Cardiac septum (tissue), 1 donor: ENCODE results near the gene BMERB1. TPM values are rescaled to one million over a fixed set of nuclear protein-coding genes. Genes with fewer than 3 reads are reported as not detected.
"Not testable (repeated sequence)": the region's sequence is repeated elsewhere in the genome, so short reads cannot be mapped to it uniquely, and the experiment has no call there.

Source experiments
- DNase-seq: peaks from one replicate; pipeline ENCODE4 v3.0.0-alpha.2; 2020; ENCODE audit warnings: low spot score
- intact Hi-C: fragments of 100-400 bp; cut with DNase I; formaldehyde crosslinking; loops from one replicate; pipeline ENCODE4 v1.14.0; 2022
- total RNA-seq: library from RNA; stranded (reverse); fragmentation: NEBNext Ultra II Directional; extraction: Animal tissue kit (Norgen Biotek cat#: 25700); gene quantifications from one replicate; pipeline ENCODE4 v1.2.1, GENCODE V29; 2021
- donor health status: DM: no; HTN: no; CAD: no.

BMERB1 gene
- total RNA-seq, 1 donor from 2014 or later: 70.3 TPM

DNA sequence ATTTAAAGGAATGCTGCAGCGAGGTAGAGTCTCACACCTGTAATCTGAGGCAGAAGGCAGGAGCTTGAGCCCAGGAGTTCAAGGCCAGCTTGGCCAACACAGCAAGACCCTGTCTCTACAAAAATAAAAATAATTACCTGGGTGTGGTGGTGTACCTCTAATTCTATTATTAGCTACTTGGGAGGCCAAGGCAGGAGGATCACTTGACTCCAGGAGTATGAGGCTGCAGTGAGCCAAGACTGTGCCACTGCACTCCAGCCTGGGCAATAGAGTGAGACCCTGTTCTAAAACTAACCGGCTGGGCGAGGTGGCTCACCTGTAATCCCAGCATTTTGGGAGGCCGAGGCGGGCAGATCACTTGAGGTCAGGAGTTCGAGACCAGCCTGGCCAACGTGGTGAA is 18.9 kb downstream of the BMERB1 start:
- DNase-seq, intact Hi-C loops: not testable (repeated sequence)

DNA sequence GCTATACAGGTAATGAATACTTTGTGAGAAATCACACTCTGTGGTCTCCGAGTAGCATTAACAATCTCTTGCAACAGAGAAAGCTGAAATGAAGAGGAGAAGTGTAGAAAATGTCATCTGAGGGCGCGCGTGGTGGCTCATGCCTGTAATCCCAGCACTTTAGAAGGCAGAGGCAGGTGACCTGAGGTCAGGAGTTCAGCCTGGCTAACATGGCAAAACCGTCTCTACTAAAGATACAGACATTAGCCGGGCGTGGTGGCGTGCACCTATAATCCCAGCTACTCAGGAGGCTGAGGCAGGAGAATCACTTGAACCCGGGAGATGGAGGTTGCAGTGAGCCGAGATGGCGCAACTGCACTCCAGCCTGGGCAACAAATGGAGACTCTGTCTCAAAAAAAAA is 20.5 kb downstream of the BMERB1 start:
- DNase-seq, intact Hi-C loops: not testable (repeated sequence)

DNA sequence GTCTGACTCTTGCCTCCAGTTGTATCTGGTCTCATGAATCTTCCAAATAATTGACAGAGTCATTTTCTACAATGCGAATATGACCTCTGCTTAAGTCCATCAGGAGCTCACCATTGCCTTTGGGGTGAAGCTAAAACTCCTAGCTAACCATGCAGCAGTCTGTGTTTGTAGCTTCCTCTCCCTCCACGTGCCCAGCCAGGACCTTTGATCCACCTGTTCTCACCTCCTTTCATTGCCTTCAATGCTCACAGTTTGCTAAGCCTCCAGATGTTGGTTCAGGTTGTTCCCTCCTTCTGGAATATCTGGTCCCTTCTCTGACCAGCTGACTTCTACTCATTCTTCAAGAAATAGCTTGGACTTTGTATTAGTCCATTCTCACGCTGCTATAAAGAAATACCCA is 23.0 kb downstream of the BMERB1 start:
- no peak for DNase-seq
- intact Hi-C loops: no loop called here

DNA sequence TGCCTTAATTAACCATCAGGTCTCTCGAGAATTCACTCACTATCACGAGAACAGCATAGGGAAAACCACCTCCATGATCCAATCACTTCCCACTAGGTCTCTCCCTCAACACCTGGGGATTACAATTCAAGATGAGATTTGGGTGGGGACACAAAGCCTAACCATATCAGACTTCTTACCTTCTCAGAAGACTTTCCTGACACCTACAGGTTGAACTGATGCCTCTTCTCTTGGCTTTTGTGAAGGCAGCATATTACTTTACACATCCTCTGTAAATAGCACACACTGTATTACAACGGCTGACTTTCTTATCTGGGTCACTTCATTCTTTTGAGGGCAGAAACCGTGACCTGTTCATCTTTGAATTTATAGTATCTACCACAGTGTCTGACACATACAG is 23.6 kb downstream of the BMERB1 start:
- no peak for DNase-seq
- intact Hi-C loops: no loop called here

DNA sequence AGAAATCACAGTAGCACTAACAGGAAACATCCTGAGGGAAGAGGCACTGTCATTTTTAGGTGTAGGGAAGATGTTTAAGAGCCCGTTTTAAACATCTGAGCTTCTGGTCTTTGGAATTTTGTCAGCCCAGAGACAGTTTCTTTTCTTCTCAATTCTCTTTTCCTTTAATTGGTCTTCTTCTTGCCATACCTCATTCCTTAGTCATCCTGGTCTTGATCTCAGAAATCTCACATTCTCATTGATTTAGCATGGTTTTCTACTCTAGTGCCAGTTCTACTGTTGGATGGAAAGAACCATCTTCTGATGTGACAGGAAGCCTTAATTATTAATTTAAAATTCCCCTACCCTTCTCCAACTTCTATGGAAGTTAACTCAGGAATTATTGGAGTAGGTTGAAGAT is 25.4 kb downstream of the BMERB1 start:
- no peak for DNase-seq

DNA sequence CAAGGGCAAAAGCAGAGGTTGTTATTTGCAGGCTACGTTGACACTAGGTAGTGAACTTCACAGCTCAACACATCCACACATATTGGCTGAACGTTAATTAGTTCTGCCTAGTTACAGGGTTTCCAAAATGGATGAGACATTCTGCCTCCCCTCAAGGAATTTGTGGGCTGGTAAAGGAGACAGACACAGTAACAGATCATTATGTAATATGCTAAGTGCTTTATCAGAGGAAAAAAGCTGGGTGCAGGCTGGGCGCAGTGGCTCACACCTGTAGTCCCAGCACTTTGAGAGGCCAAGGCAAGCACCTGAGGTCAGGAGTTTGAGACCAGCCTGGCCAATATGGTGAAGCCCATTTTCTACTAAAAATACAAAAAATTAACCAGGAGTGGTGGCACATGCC is 26.2 kb downstream of the BMERB1 start:
- DNase-seq: no peak
- intact Hi-C loops: no loop called here

More for the DNA sequence above, 25.4 kb downstream of the BMERB1 start:
- intact Hi-C loops: no loop called here

DNA sequence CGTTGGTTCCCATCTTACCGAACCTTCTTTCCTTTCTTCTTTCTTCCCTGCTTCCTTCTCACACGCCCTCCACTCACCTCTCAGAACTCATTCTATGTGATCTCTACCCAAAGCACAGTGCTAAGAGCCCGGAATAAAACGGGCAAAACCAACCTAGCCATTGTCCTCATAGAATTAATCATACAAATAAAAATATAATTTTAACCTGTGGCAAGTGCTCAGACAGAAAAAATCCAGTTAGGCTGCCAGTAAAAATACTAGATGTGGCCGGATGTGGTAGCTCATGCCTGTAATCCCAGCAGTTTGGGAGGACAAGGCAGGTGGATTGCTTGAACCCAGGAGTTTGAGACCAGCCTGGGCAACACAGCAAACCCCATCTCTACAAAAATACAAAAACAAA is 27.0 kb downstream of the BMERB1 start:
- intact Hi-C loops: no loop called here
- no peak for DNase-seq

DNA sequence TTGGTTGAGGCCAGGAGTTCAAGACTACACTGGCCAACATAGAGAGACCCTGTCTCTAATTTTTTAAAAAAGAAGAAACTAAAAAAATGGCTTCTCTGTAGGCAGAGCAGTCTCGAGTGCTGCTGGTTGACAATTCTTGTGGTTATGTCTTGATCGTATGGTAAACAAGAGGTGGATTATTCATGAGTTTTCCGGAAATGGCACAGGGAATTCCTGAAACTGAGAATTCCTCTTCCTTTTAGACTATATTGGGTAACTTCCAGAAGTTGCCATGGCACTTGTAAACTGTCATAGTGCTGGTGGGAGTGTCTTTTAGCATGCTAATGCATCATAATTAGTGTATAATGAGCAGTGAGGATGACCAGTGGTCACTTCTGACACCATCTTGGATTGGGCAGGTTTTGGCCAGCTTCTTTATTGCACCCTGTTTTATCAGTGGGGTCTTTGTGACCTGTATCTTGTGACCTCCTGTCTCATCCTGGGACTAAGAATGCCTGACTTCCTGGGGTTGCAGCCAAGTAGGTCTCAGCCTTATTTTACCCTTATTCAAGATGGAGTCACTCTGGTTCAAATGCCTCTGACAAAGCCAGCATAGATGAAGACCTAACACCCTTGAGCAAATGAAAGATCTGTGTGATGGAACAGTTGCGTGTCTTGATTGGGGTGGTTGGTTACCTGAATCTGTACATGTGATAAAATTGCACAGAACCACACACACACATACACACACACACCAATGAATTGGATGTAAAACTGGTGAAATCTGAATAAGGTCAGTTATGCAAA is 30.2 kb downstream of the BMERB1 start:
- intact Hi-C loops: no loop called here
- no peak for DNase-seq

DNA sequence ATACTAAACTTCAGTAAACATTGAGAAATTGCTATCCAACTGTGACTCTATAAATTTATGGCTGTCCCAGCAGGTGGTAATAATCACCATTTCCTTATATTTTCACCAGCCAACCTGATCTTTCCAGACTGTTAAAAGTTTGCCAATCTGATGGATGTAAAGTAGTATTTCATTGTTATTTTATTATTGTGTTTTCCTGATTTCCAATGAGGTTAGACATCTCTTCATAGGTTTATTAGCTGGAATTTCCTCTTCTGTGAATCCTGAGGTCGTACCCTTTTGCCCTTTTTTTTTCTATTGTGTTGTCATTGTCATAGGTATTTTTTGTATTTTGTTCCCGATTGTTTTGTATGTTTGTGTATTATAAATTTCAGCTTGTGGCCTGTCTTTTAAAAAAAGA is 31.7 kb downstream of the BMERB1 start:
- no peak for DNase-seq
- intact Hi-C loops: no loop called here

DNA sequence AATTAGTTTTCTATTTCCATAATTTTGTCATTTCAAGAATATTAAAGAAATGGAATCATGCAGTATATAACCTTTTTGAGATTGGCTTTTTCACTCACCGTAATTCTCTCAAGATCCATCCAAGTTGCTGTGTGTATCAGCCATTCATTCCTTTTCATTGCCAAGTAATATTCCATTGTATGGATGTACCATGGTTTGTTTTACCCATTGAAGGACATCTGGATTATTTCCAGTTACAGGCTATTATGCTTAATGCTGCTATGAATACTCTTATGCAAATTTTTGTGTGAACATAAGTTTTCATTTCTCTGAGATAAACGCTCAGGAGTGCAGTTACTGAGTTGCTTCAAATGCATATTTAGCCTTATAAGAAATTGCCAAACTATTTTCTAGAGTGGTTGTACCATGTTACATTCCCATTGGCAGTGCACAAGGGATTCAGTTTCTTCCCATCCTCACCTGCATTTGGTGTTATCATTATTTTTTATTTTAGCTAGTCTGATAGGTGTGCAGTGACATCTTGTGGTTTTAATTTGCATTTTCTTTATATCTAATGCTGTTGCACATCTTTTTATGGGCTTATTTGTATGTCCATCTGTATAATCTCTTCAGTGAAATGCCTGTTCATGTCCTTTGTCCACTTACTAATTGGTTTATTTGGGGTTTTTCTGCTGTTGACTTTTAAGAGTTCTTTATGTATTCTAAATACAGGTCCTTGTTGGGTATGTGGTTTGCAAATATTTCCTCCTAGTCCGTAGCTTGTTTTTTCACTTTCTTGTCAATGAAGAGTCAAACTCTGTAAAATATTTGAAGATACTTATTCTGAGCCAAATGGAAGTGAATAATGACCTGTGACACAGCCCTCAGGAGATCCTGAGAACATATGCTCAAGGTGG is 32.7 kb downstream of the BMERB1 start:
- intact Hi-C loops: no loop called here
- no peak for DNase-seq

DNA sequence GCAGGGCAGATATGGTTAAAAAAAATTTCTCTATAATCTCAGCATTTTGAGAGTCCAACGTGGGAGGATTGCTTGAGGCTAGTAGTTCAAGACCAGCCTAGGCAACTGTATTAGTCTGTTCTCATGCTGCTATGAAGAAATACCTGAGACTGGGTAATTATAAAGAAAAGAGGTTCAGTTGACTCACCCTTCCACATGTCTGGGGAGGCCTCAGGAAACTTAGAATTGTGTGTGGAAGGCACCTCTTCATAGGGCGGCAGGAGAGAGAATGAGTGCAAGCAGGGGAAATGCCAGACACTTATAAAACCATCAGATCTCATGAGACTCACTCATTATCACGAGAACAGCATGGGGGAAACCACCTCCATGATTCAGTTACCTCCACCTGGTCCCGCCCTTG is 42.6 kb downstream of the BMERB1 start:
- DNase-seq, intact Hi-C loops: not testable (repeated sequence)

DNA sequence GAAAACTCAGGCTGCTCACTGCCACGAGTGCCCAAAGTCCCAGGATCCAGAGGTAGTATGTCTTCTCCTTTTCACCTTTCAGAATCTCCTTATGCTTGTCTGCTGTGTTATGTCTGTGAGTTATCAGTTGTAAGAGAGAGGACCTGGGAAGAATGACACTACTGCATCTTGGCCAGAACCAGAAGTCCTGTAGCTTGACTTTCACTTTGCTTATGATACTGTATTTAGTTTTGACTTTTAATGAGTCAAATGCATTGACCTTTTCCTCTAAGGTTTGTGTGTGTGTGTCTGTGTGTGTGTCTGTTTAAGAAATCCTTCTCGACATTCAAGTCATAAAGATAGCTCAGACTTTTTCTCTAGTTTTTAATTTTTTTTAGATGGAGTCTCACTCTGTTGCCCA is 43.4 kb downstream of the BMERB1 start:
- intact Hi-C loops: no loop called here
- no peak for DNase-seq

DNA sequence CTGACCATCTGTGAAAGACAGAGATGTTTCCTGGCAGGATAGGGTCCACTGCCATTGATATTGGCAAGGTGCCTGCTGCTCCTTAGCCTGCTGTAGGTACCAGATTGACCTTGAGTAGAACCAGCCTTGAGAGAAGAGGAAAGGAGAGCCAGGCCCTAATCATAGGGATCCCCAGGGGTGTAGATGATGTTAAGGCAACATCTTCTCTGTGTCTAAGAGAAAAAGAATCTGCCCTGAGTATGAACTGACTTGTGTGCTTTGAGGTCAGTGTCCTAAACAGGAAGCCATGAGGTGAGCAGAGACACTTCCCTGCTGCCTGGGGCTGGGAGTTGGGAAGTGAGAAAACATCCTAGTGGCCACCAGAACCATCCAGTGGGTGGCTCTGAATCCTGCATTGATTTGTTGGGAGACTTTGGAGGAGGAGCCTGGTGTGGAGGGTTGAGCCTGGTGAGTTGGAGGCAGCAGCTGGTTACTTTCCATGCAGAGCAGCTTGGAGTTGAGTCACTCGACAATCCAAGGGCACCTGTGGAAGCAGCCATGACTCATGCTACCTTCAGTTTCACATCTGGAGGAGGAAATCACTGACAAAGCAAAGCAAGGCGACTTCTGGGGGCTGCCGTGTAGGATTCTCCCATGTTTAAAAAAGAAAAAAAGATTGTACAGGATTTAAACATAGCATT is 47.8 kb downstream of the BMERB1 start:
- no peak for DNase-seq
- intact Hi-C loops: no loop called here

DNA sequence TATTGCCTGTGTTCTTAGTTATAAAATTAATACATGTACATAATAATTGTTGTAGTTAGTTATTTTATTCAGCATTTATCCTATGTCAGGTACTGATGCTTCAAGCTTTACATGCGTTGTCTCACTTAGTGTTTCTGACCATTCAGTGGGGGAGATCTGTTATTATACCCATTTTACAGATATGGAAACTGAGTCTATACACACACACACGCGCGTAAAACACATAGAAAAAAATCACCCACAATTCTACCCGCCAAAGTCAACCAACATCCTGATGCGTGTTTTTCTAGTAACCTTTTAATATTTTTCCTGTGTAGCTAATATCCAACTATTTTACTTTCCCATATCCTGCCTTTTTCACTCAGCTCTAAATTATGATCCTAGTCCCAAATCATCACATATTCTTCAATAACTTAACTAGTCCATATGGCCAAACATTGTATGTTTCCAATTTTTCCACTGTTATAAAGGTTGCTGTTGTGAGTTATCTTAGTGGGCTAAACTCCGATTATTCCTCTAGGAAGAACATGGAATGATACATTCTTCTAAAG is 48.4 kb downstream of the BMERB1 start:
- DNase-seq: no peak
- intact Hi-C loops: no loop called here

DNA sequence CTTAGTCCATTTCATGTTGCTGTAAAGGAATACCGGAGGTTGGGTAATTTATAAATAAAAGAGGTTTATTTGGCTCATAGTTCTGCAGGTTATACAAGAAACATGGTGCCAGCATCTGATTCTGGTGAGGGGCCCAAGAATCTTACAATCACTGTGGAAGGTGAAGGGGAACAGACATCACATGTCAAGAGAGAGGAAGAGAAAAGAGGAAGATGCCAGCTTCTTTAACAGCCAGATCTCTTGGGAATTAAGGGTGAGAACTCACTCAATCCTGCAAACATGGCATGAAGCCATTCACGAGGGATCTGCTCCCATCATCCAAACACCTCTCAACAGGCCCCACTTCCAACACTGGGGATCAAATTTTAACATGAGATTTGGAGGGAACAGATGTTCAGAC is 49.5 kb downstream of the BMERB1 start:
- DNase-seq: no peak

DNA sequence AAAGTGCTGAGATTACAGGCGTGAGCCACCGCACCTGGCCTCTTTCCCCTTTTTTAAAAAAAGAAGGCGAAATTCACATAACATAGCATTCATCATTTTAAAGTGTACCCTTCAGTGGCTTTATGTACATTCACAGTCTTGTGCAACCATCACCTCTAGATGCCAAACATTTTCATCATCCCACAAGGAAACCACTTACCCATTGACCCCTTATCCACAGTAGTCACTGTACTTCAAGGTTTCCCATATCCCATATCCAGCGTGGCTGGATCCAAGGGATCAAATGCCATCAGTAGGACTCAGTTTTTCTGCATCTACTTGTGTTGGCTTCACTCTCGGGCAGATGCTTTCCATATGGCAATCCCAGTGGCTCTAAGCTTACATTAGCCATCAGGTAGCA is 50.3 kb downstream of the BMERB1 start:
- DNase-seq: no peak
- intact Hi-C loops: no loop called here

More for the DNA sequence above, 49.5 kb downstream of the BMERB1 start:
- intact Hi-C loops: no loop called here

DNA sequence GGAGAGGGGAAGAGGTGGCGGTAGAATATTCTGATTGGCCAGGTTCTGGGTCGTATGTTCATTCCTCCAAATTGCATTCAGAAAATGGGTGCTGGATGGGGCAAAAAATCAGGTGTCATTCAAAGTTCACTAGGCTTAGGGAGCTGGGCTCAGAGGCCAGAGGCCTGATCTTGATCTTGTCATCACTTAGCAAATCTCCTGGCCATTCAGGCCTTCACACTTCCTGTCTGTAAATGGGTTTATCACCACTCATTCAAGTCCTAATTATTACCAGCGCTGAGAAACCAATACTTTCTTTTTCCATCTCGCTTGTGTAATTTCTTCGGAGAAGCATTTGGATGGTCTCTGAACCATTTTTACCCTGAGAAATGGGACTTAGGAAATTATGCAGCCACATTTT is 50.8 kb downstream of the BMERB1 start:
- intact Hi-C loops: no loop called here
- no peak for DNase-seq

DNA sequence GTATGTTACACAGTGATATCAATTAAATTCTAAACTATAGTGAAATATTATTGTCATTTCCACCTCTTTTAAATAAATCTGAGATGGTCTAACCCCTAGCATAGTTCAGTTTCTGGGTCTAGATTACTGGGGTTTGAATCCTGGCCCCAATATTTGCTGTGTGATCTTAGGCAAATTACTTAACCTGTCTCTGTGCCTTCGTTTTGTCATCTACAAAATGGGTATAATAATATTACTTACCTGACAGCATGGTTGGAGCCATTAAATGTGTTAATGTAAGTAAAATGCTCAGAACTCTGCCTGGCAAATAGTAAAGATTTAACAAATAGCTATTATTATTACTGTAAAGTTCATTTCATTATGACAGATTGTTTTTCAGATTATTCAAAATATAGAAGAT is 52.3 kb downstream of the BMERB1 start:
- no peak for DNase-seq
- intact Hi-C loops: no loop called here

DNA sequence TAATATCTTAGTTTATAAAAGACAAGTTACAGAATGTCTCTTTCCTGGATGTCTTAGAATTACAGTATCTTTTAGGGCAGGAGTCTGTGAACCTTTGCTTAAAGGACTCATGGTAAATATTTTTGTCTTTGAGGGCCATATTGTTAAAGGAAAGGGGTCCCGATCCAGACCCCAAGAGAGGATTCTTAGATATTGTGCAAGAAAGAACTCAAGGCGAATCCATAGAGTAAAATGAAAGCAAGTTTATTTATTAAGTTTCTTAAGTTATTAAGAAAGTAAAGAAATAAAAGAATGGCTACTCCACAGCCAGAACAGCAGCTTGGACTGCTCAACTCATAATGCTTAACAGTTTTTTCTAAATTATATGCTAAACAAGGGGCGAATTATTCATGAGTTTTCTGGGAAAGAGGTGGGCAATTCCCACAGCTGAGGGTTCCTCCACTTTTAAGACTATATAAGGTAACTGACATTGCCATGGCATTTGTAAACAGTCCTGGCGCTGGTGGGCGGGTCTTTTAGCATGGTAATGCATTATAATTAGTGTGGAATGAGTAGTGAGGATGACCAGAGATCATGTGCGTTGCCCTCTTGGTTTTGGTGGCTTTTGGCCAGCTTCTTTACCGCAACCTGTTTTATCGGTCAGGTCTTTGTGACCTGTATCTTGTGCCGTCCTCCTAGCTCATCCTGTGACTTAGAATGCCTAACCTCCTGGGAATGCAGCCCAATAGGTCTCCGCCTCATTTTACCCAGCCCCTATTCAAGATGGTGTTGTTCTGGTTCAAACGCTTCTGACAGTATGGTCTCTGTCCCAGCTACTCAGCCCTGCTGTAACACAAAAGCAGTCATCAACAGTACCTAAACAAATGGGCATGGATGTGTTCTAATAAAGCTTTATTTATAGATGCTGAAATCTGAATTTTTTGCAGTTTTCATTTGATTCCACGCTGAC is 53.2 kb downstream of the BMERB1 start:
- no peak for DNase-seq
- intact Hi-C loops: no loop called here
